Muscle layer of colon (tissue), 2 donors: Measurements from ENCODE around the gene ODAD4.

Experiments used
- H3K27ac ChIP-seq: one replicate; pipeline ENCODE4 v1.7.0; 2013; ENCODE audit warnings: low read depth, mild to moderate bottlenecking, low read length, moderate library complexity
- H3K27me3 ChIP-seq, 2 donors: one replicate each; pipeline ENCODE4 v1.7.0; 2013; ENCODE audit warnings: low read length in 2 of 2, mild to moderate bottlenecking in 2 of 2; ENCODE audit not compliant: insufficient read depth in 2 of 2, control insufficient read depth in 1 of 2
- H3K36me3 ChIP-seq: one replicate; pipeline ENCODE4 v1.7.0; 2013; ENCODE audit warnings: mild to moderate bottlenecking, low read length; ENCODE audit not compliant: insufficient read depth
- H3K4me1 ChIP-seq: one replicate; pipeline ENCODE4 v1.7.0; 2013; ENCODE audit warnings: mild to moderate bottlenecking, low read length; ENCODE audit not compliant: insufficient read depth
- H3K4me3 ChIP-seq, 2 donors: one replicate each; pipeline ENCODE4 v1.7.0; 2013; ENCODE audit warnings: low read length in 2 of 2, low read depth in 1 of 2, mild to moderate bottlenecking in 1 of 2, moderate library complexity in 1 of 2
- H3K9ac ChIP-seq: one replicate; pipeline ENCODE4 v1.7.0; 2013; ENCODE audit warnings: low read length
- H3K9me3 ChIP-seq: one replicate; pipeline ENCODE4 v1.7.0; 2013; ENCODE audit warnings: mild to moderate bottlenecking, low read length
- donor health status: abdominal sarcoma.
- donor health status: Adenocarcinoma of cecum.

Gene ODAD4, protein sequence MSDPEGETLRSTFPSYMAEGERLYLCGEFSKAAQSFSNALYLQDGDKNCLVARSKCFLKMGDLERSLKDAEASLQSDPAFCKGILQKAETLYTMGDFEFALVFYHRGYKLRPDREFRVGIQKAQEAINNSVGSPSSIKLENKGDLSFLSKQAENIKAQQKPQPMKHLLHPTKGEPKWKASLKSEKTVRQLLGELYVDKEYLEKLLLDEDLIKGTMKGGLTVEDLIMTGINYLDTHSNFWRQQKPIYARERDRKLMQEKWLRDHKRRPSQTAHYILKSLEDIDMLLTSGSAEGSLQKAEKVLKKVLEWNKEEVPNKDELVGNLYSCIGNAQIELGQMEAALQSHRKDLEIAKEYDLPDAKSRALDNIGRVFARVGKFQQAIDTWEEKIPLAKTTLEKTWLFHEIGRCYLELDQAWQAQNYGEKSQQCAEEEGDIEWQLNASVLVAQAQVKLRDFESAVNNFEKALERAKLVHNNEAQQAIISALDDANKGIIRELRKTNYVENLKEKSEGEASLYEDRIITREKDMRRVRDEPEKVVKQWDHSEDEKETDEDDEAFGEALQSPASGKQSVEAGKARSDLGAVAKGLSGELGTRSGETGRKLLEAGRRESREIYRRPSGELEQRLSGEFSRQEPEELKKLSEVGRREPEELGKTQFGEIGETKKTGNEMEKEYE

DNA sequence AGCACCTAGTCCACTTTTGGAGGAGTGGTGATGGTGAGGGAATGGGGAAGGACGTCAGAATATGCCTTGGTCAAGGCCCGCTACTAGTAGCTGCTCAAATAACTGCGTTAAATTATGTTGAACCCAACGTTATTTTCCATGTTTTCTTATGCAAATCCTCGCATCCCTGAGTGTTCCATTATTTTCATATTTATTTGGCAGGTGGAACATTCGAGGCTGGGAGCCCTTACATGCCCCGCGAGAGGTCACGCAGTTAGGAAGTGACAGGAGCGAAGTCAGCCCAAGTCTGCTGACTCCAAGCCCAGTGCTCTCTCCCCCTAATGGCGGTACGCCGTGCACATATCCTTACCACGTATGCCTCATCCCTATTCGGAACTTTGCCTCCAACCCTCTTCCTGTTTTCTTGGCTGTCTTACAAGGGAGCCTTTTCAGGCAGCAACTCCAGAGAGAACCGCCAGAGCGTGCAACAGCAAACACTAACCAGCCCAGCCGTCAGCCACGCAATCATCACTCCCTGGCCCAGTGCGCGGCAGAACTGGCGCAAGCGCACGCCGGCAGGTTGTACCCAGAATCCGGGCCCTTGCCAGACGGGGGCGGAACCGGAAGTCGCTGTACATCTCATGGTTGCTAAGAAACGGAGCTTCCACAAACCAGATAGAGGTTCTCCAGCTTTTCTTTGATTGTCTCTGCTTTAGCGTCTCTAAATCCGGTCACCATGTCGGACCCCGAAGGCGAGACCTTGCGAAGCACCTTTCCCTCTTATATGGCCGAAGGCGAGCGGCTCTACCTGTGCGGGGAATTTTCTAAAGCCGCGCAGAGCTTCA is at the start of gene ODAD4:
Gene ODAD4 (plus strand): TSS at position 609 of the 824 bp plus-strand sequence. CDS start 107 bp downstream, at position 716.
- H3K36me3 ChIP-seq, result peaks cover 1% of the 10 kb centered on the region
- peaks cover 12% of the 10 kb centered on the region for H3K4me1 ChIP-seq
- peak within 1 kb of the TSS; percentile 76 for H3K27ac ChIP-seq
- H3K9ac ChIP-seq, result peak within 1 kb of the TSS; percentile 92
- no peaks in the 10 kb centered on the region for H3K9me3 ChIP-seq
- H3K4me3 ChIP-seq, result peak within 1 kb of the TSS; percentile 41 to 92
- no peaks in the 10 kb centered on the region for H3K27me3 ChIP-seq

DNA sequence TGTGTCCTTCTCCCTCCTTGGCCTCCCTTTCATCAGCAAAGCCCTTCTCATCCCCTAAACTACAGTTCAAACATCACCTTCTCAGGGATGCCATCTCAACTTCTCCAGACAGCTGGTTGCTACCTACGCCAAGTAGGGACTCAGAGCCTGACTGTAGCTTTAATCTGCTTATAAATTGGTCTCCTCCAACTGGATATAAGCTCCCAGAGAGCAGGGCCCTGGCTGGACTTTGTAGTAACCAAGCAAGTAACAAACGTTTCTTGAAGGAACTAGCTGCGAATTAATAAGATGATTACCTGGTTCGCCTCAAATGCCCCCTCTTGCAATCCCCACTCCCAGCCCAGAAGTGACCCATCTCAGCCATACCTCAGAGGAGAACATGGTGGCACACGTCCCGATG is 47.7 kb upstream of the ODAD4 start:
- H3K27me3 ChIP-seq, result no peaks in the 10 kb centered on the region
- H3K4me3 ChIP-seq, result no peak overlapping the region
- no peak overlapping the region for H3K9ac ChIP-seq
- H3K36me3 ChIP-seq, result peaks cover 72% of the 10 kb centered on the region
- no peaks in the 10 kb centered on the region for H3K4me1 ChIP-seq
- no peaks in the 10 kb centered on the region for H3K9me3 ChIP-seq
- H3K27ac ChIP-seq, result no peak overlapping the region

DNA sequence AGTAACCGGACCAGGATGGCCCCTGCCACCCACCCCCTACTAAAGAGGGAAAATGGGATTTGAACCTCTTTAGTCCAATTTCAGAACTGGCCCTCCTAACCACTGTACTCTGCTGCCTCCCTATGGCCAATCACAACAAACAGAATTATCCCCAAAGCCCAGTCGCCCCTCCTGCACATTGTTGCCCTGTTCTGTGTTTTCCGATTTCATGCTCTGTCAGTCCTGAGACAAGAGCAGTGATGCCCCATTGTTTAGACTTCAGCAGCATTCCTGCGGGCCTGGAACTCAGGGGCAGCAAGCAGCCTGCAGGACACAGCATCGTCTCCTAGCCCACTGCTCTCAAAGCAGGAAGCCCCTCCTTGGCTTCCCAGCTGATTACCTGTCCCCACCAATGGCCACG is 44.7 kb upstream of the ODAD4 start:
- Histone ChIP-seq H3K9ac (no peak overlapping the region), H3K9me3 (no peaks in the 10 kb centered on the region), H3K4me1 (no peaks in the 10 kb centered on the region), H3K36me3 (peaks cover 72% of the 10 kb centered on the region), H3K4me3 (no peak overlapping the region), H3K27ac (no peak overlapping the region), H3K27me3 (no peaks in the 10 kb centered on the region)

DNA sequence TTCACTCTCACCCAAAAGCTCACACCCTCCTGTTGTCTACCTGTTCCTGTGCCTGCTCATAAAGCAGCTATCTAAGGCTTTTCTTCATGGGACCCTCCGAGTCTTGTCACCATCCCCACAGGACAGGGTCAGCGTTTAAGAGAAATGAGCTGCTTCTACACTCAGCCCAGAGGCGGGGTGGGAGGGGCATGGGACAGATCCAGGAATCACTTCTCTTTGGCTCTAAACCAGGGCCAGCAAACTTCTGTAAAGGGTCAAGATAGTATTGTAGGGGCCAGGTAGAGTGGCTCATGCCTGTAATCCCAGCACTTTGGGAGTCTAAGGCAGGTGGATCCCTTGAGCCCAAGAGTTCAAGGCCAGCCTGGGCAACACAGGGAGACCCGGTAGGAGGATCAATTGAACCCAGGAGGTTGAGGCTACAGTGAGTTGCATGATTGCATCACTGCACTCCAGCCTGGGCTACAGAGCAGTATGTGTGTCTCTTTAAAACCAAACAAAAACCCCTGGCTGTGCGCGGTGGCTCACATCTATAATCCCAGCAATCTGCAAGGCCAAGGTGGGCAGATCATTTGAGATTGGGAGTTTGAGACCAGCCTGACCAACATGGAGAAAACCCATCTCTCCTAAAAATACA is 42.0 kb upstream of the ODAD4 start:
- no peaks in the 10 kb centered on the region for H3K4me1 ChIP-seq
- H3K9ac ChIP-seq, result no peak overlapping the region
- H3K36me3 ChIP-seq, result peaks cover 74% of the 10 kb centered on the region
- no peaks in the 10 kb centered on the region for H3K9me3 ChIP-seq
- H3K27ac ChIP-seq, result no peak overlapping the region
- H3K4me3 ChIP-seq, result no peak overlapping the region
- H3K27me3 ChIP-seq, result no peaks in the 10 kb centered on the region

DNA sequence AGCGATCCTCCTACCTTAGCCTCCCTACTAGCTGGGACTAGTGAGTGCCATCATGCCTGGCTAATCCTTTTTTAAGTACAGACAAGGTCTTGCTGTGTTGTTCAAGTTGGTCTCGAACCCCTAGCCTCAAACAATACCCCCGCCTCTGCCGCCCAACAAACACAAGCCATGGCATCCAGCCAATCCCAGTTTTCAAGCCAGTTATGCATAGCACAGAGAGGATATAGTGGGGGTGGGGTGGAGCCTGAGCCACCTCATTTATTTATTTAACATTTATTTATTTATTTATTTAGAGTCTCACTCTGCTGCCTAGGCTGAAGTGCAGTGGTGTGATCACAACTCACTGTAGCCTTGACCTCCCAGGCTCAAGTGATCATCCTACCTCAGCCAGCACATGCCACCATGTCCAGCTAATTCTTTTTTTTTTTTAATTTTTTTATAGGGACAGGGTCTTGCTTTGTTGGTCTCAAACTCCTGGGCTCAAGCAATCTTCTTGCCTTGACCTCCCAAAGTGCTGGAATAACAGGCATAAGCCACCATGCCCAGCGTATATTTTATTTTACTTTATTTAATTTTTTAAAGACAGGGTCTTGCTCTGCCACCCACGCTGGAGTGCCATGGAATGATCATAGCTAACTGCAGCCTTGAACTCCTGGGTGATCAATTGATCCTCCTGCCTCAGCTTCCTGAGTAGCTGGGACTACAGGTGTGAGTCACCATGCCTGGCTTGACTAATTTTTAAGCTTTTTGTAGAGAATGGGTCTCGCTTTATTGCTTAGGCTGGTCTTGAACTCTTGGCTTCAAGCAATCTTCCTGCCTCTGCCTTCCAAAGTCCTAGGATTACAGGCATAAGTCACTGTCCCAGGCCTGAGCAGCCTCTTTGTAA is 39.0 kb upstream of the ODAD4 start:
- Histone ChIP-seq H3K4me1 (peaks cover 7% of the 10 kb centered on the region), H3K27me3 (no peaks in the 10 kb centered on the region), H3K9ac (no peak overlapping the region), H3K9me3 (no peaks in the 10 kb centered on the region), H3K4me3 (no peak overlapping the region), H3K27ac (no peak overlapping the region), H3K36me3 (peaks cover 61% of the 10 kb centered on the region)

DNA sequence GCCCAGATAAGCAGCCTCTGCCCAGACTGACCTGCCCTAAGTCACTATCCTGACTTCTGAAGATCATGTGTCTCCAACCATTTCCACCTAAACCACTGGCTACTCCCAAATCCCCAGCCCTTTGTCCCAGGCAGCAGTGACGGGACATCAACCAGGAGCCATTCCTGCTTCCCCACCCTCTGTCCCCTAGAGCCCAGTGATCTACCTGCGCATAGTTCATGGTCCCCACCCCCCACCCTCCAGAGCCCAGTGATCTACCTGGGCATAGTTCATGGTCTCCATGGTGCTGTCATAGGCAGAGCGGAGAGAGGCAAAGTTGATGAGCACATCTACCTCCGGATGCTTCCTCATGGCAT is 38.4 kb upstream of the ODAD4 start:
- Histone ChIP-seq H3K27ac (no peak overlapping the region), H3K36me3 (peaks cover 62% of the 10 kb centered on the region), H3K4me1 (peaks cover 7% of the 10 kb centered on the region), H3K27me3 (no peaks in the 10 kb centered on the region), H3K4me3 (no peak overlapping the region), H3K9ac (no peak overlapping the region), H3K9me3 (no peaks in the 10 kb centered on the region)

DNA sequence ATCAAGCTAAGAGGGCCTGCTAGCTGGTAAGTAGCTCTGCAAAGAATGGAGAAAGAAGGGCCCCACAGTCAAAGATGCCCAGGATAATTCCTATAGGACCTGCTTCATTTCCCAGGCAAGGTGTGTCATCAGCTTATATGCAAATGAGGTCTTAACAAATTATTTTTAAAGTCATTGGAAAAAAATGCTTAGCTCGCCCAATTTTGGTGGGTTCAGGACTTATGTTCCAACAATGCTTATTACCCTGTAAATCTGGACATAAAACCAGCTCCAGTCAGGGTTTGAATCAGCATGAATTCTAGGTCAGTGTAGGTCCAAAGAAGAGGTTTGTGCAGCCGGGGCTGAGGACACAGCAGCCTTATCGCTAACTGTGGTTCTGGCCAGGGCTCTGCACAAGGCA is 37.0 kb upstream of the ODAD4 start:
- Histone ChIP-seq H3K9ac (no peak overlapping the region), H3K27ac (no peak overlapping the region), H3K27me3 (no peaks in the 10 kb centered on the region), H3K36me3 (peaks cover 57% of the 10 kb centered on the region), H3K4me1 (peaks cover 7% of the 10 kb centered on the region), H3K4me3 (no peak overlapping the region), H3K9me3 (no peaks in the 10 kb centered on the region)

DNA sequence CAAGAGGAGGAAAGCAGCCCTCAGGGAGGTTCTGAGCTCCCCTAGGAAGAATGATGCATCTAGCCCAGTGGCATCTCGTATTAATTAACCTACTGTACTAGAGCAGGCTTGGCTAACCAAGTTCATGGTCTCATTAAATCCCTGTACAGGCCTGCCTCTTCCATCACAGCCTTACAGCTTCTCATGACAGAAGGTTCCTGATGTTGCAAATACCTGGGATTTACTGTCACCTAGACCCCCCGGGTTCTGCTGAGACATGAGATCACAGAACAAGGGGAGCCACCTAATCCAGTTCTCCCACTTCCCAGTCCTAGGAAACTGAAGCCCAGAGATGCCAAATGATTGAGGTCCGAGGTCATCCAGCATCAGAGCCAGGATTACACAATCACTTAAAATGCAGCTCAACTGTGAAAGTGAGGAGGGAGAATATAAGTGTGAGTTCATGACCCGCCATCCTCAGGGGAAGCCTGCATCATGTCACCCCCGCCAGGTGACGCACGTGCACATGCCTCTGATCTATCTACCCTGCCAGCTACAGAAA is 35.6 kb upstream of the ODAD4 start:
- H3K4me1 ChIP-seq, result peaks cover 7% of the 10 kb centered on the region
- peaks cover 54% of the 10 kb centered on the region for H3K36me3 ChIP-seq

DNA sequence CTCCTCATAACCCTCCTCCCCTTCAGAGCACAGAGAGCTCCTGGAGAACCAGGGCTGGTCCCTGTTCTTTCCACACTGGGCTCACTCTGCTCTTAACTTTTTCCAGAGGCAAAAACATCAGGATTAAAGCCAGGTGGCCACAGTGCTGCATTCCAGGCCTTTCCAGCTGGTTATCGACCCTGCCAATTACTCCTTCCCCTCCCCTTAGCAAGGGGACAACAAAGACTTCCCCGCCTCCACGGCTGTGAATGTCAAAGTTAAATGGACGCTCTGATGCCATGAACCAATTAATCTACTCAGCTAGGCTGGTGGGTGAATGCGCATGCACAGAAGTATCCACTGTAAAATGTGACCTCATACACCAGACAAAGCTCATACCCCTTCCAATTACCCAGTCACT is 34.8 kb upstream of the ODAD4 start:
- Histone ChIP-seq H3K4me3 (no peak overlapping the region), H3K36me3 (peaks cover 52% of the 10 kb centered on the region), H3K27me3 (no peaks in the 10 kb centered on the region), H3K4me1 (peaks cover 7% of the 10 kb centered on the region), H3K27ac (peak overlapping the region; percentile 23), H3K9me3 (no peaks in the 10 kb centered on the region), H3K9ac (no peak overlapping the region)

More for the DNA sequence above, 35.6 kb upstream of the ODAD4 start:
- Histone ChIP-seq H3K9me3 (no peaks in the 10 kb centered on the region), H3K27me3 (no peaks in the 10 kb centered on the region), H3K9ac (no peak overlapping the region), H3K4me3 (no peak overlapping the region), H3K27ac (peak overlapping the region; percentile 23)

DNA sequence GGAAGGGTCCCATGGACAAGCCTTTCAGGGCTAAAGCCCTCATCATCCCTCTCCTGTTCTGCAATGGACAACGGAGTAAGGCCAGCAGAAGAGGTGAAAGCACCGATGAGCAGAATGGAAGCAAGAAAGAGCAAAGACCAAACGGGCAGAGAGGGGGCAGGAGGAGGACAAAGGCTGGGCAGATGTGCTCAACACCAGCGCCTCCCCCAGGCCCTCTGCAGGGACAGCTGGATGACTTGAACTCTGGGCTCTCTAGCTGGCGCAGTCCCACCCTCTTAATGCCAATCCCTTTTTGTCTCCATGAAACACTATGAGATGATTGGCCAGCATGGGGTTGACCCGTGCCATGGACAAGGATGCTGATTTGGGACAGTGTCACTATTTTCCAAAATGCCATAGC is 33.7 kb upstream of the ODAD4 start:
- H3K4me3 ChIP-seq, result no peak overlapping the region
- H3K9ac ChIP-seq, result no peak overlapping the region
- no peaks in the 10 kb centered on the region for H3K9me3 ChIP-seq
- H3K27me3 ChIP-seq, result no peaks in the 10 kb centered on the region
- no peak overlapping the region for H3K27ac ChIP-seq
- H3K4me1 ChIP-seq, result peaks cover 7% of the 10 kb centered on the region
- H3K36me3 ChIP-seq, result peaks cover 55% of the 10 kb centered on the region
